GM20431 (cell line): ENCODE data around the gene ESD.

Experiments
- in situ Hi-C: fragments of 300-500 bp; cut with MseI, MboI; formaldehyde crosslinking; loops from one replicate; pipeline ENCODE4 v1.15.0; 2020; ENCODE audit warnings: low sequenced_read_pairs; ENCODE audit not compliant: unreplicated experiment

ESD gene

GRCh38 chr13:46751811-46752635, 44.9 kb downstream of the ESD start:
- in situ Hi-C loops, result no loop called here

GRCh38 chr13:46749951-46750350, 47.0 kb downstream of the ESD start:
- in situ Hi-C loops, result no loop called here

GRCh38 chr13:46748300-46748699, 48.7 kb downstream of the ESD start:
- in situ Hi-C loops, result no loop called here

GRCh38 chr13:46747031-46747820, 49.7 kb downstream of the ESD start:
- in situ Hi-C loops, result no loop called here

- in situ Hi-C loops, result no loop called here
Observed at GRCh38 chr13:46745706-46746105, 51.3 kb downstream of the ESD start.

- in situ Hi-C loops, result no loop called here
Observed at GRCh38 chr13:46745062-46745461, 51.9 kb downstream of the ESD start.

GRCh38 chr13:46743191-46743590, 53.8 kb downstream of the ESD start:
- in situ Hi-C loops, result no loop called here

GRCh38 chr13:46739447-46740098, 57.4 kb downstream of the ESD start:
- in situ Hi-C loops, result no loop called here

GRCh38 chr13:46738766-46739165, 58.2 kb downstream of the ESD start:
- in situ Hi-C loops, result no loop called here

GRCh38 chr13:46738055-46738454, 58.9 kb downstream of the ESD start:
- in situ Hi-C loops, result no loop called here

GRCh38 chr13:46736541-46737310, 60.2 kb downstream of the ESD start:
- in situ Hi-C loops, result no loop called here

- in situ Hi-C loops, result no loop called here
Observed at GRCh38 chr13:46735425-46735824, 61.5 kb downstream of the ESD start.

- in situ Hi-C loops, result no loop called here
Observed at GRCh38 chr13:46731535-46731934, 65.4 kb downstream of the ESD start.

- in situ Hi-C loops, result no loop called here
Observed at GRCh38 chr13:46728777-46729176, 68.2 kb downstream of the ESD start.

GRCh38 chr13:46726347-46726746, 70.6 kb downstream of the ESD start:
- in situ Hi-C loops, result no loop called here
